CD4-positive, alpha-beta T cell treated with Interleukin-4 for 4 hours (primary cell): ENCODE results near the gene SMYD1.
A peak's percentile ranks its signal among the peaks of the same experiment; 100 is the strongest.
"Not testable (repeated sequence)": the region's sequence is repeated elsewhere in the genome, so short reads cannot be mapped to it uniquely, and the experiment has no call there.

Experiments
- DNase-seq: peaks from one replicate; pipeline ENCODE4 v3.0.0-alpha.2; 2020

The SMYD1 gene

DNA sequence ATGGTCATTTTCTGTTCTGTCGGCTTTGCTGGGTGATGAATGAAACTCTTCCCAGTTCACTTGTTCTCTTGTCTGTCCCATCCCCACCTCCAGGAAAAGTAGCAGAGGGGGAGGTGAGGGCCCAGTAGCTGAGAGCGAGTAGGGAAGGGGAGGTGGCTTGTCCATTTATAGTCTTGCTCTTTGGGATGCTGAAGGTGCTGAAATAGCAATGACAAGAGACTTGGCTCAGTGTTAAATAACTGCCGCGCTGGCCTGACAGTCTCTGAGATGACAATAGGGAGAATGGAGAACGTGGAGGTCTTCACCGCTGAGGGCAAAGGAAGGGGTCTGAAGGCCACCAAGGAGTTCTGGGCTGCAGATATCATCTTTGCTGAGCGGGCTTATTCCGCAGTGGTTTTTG, at the start of gene SMYD1:
Gene SMYD1 (plus strand): TSS at position 228 of the 400 bp plus-strand sequence. CDS start 40 bp downstream, at position 268.
- no peak for DNase-seq

DNA sequence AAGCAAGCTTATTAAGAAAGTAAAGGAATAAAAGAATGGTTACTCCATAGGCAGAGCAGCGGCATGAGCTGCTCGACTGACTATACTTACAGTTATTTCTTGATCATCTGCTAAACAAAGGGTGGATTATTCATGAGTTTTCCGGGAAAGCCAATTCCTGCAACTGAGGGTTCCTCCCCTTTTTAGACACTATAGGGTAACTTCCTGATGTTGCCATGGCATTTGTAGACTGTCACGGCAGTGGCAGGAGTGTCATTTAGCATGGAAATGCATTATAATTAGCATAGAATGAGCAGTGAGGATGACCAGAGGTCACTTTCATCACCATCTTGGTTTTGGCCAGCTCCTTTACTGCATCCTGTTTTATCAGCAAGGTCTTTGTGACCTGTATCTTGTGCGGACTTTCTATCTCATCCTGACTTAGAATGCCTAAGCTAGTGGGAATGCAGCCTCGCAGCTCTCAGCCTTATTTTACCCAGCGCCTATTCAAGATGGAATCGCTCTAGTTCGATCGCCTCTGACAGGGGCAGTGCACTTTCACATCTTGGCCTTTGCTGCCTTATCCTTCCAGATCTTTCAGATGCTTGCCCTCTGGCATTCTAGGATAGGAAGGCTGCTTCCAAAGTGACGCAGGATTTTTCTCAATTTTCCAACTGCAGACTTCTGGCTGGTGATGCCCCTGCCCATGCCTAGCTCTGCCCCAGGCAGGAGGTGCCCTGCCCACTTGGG, 49.4 kb upstream of the SMYD1 start:
- DNase-seq = not testable (repeated sequence)

DNA sequence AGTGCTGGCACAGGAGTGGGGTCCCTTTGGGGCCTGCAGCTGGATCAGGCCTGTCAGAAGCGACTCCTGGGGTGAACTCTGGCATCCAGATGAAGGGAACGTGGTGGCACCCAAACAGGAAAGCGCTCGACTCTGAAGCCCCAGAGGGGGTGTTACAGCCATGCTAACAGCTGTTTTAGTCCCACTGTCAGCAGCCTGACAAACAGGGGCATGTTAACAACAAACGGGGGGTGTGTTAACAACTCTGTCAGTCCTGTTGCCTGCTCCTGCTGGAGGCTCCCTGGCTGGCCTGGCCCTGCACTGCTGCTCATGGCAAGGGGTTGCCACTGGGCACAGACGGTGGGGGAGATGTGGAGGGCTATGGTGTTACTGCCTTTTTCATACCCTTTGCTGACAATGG, 48.7 kb upstream of the SMYD1 start:
- no peak for DNase-seq

DNA sequence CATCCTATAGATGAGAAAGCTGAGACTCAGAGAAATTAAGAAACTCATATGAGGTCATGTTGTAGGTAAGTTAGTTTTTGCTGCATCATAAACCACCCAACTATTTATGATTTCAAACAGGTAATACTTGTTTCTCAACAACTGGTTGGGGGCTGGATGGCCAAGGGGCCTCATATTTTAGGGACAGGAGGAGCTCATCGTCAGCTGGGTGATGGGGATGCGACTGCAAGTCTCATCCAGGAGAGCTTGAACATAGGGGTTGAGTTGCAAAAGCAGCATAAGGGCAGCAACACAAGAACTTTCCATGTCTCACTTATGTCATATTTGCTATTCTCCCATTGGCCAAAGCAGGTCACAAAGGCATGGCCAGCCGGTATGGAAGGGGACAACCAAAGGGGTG, 47.6 kb upstream of the SMYD1 start:
- no peak for DNase-seq

DNA sequence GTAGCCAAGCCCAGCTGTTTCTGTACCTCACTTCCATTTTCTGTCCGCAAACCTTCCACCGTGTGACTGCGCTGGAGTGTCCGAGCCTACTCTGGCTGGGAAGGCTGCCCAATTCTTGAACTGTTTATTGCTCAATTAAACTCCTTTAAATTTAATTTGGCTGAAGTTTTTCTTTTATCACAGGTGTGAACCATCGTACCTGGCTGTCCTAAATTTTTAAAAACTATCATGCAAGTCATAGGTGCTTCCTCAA, 45.0 kb upstream of the SMYD1 start:
- no peak for DNase-seq

DNA sequence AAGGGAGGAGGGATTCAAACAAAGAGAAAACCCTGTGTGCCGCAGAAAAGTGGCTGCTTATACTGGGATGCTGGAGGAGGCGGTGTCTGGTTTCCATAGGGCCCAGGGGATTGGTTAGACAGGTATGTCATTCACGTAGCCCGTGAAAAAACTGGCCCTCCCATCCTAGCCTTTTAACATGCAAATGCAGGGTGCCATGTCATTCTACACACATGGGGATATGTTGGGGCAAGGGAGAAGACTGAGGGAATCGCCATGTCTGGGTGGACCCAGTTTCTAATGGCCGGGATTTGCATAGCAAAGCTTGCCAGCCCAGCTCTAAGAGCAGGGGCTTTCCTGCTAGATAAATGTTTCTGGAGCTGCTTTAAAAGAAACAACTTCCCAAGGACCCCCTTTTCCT, 43.1 kb upstream of the SMYD1 start:
- DNase-seq = no peak

DNA sequence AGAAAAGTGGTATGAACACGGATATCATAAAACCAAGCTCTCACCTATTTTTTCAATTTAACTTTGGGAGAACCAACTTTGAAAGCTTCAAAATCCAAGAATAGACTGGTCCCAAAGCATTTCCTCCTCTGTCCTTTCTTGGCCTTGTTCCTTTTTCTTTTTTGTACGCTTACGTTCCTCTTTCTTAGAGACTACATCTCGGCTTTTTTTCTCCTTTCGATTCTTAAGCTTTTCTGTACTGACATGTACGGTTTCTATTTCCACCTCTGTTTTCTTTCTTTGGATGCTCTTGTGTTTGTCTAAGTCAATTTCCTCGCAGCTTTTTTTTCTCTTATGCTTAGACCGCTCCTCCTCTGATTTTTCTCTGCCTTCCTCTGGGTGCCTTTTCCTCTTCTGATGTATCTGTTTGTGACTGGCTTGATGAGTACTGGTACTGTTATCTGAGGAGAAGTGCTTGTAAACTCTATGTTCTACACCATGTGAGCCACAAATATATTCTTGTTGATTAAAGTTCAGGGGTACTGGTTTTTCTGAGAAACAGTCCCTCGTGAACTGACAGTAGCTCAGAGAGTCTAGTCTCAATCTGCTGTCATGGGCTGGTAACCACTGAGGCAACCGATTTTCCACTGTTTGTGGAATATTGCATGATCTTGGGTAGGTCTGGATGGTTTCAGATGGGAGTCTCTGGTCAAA, 39.8 kb upstream of the SMYD1 start:
- no peak for DNase-seq

DNA sequence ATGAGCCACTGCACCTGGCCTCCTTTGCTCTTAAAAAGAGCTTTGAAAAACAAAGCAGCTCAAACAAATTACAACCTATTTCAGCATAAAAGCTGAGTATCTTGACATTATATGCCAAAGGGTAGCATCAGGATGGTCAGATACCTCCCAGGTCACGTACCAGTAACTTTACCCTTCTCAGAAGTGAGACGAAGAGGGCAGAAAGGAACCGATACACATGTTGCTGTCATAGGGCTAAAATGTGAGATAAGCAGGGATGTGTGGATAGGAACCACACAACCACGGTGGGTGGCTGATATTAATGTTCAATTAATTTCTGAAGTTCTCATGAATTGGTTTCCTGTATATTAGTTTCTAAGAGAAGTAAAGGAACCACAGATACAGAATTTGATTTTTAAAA, 38.7 kb upstream of the SMYD1 start:
- no peak for DNase-seq

DNA sequence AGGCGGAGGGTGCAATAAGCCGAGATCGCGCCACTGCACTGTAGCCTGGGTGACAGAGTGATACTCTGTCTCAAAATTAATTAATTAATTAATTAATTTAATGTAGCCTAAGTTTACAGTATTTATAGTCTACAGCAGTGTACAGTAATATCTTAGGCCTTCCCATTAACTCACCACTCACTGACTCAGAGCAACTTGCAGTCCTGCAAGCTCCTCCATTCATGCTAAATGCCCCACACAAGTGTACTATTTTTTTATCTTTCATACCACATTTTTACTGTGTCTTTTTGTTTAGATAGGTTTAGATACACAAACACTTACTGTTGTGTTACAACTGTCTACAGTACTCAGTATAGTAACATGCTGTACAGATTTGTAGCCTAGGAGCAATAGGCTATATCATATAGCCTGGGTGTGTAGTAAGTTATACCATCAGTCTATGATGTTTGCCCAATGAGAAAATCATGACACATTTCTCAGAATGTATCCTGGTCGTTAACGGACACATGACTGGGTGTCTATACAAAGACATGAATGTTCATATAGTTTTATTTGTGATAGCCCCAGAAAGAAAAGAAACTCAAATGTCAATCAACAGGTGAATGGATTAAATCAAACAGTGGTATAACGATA, 35.4 kb upstream of the SMYD1 start:
- DNase-seq = no peak

DNA sequence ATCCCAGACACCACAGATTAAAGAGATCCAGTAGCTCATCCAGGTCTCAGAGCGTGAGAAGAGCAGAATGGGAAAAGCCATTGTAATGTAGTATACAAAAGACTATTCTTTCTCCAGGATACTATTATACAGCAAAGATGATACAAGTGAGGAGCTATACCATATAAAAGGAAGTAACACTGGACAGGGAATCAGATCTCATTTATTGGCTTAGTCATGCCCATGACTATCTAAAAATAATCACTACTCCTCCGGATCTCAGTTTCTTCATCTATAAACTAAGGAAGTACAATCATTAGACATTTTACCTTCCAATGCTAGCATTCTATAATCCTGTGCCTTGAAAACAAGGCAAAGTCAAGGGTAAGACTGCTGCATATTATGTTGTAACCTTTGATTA, 31.4 kb upstream of the SMYD1 start:
- DNase-seq = no peak

DNA sequence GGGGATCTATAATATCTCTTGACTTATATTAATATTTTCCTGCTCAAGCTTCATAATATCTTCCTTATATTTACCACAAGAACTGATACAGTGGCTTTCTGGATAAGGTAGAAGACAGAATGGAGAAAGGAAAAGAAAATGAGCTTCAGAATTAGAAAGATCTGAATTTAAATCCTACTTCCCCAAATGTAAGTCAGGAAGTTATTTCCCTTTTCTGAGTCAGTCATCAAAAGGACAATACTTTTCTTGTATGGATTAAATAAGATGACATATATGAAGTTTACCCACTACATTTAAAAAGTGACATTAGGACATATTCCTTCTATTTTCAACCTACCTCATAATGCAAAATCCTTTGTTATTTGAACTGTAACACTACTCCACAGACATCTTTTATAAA, 31.0 kb upstream of the SMYD1 start:
- DNase-seq = no peak

DNA sequence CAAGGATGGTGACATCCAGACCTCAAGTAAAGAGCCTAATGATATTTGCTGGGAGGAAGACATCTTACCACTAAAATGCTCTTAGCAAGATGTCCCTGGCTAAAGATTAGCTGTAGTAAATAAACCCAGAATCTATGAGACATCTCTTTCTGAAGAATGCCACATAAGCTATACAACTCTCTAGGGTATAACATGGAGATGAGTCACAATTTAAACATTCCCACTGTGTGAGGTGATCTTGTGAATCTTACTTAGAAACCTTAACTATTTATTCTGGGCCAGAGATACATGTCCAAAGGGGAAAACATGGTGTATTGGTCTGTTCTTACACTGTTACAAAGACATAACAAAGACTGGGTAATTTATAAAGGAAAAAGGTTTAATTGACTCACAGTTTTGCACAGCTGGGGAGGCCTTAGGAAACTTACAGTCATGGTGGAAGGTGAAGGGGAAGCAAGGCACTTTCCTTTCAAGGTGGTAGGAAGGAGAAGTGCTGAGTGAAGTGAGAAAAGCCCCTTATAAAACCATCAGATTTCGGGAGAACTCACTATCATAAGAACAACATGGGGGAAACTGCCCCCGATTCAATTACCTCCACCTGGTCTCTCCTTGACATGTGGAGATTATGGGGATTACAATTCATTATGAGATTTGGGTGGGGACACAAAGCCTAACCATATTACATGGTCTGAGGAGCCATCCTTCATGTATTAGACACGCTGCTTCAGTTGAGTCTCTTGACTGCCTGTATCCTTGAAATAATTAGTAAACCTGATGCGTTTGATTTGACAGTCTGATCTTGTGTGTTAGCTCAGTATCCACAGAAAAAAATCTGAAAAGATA, 29.1 kb upstream of the SMYD1 start:
- DNase-seq = no peak

DNA sequence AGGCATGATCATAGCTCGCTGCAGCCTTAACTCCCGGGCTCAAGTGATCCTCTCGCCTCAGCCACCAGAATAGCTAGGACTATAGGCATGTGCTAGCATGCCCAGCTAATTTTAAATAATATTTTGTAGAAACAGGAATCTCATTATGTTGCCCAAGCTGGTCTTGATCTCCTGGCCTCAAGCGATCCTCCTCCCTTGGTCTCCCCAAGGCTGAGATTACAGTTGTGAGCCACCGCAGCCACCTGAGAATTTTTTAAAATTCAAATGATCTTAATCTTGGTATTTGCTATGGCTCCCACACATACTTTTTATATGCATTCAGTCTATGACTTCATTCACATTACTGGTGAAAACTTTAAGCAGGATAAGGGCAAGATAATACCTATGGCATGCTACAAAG, 25.1 kb upstream of the SMYD1 start:
- DNase-seq = no peak

DNA sequence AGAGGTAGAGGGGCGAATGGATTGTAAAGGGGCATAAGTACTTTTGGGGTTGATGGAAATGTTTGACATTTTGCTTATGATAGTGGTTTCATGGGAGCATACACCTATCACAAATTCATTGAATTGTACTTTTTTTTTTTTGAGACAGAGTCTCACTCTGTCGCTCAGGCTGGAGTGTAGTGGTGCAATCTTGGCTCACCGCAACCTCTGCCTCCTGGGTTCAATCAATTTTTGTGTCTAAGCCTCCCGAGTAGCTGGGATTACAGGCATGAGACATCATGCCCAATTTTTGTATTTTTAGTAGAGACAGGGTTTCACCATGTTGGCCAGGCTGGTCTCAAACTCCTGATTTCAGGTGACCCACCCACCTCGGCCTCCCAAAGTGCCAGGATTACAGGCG, 22.1 kb upstream of the SMYD1 start:
- not testable (repeated sequence) for DNase-seq

DNA sequence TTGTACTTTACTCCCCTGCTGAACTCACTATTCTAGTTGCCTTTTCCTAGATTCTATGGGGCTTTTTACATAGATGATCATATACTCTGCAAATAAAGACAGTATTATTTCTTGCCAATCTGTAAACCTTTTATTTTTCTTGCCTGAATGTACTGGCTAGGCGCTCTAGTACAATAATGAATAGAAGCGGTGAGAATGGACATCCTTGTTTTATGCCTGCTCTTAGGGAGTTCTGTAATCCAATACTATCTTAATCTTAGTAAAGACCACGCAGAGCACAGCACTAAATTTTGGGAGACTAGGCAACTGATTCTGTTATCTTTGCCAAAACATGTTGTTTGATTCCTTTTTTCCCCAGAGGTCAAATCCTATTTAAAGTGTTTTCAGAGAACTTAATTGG, 19.1 kb upstream of the SMYD1 start:
- no peak for DNase-seq

DNA sequence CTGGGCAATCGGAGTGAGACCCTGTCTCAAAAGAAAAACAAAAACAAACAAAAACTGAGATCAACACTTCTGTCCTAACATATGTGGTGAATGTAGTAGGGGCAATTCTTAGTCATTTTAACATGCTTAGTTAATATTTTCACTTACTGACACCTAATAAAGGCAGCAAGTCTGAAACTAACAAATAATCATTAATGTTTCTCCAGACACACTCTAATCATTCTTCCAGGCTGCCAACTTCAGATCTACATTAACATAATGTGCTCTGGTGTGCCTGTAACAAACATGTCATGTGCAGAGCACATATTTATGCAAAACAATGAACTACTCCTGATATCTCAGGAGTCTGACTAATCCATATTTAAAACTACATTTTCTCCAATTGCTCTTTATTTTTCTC, 18.0 kb upstream of the SMYD1 start:
- DNase-seq = no peak

DNA sequence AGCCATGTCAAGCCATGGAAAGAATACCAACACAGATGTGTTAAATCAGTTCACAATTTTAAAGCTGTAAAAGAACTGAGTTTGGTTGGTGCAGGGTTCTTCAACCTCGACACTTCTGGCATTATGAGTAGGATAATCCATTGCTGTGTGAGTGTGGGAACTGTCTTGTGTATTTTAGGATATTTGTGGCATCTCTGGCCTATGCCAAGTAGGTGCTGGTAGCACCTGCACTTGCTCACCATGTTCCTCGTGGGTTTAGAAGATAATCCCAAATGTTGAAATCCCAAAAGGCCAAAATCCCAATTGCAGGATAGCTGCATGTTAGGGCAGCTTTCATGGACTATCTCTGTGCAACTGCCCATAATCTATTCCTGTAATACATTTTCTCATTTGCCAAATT, 15.8 kb upstream of the SMYD1 start:
- no peak for DNase-seq

DNA sequence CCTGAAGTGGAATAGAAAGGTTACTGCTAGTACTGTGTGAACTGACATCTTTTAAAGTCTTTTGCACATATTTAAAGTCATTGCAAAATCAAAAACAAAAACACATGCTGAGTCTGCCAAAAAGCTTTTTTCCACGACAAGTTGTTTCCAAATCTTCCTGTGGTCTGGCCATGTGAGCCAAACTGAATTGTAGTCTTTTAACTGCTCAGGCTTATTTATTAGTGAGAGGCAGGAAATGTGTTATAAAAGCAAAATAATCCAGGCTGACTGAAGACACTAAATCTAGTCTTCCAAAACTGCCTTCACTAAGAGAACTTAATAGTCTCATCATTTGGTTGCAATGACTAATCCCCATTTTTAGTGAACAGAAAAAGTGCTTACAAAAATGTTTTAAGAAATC, 14.3 kb upstream of the SMYD1 start:
- DNase-seq = no peak

DNA sequence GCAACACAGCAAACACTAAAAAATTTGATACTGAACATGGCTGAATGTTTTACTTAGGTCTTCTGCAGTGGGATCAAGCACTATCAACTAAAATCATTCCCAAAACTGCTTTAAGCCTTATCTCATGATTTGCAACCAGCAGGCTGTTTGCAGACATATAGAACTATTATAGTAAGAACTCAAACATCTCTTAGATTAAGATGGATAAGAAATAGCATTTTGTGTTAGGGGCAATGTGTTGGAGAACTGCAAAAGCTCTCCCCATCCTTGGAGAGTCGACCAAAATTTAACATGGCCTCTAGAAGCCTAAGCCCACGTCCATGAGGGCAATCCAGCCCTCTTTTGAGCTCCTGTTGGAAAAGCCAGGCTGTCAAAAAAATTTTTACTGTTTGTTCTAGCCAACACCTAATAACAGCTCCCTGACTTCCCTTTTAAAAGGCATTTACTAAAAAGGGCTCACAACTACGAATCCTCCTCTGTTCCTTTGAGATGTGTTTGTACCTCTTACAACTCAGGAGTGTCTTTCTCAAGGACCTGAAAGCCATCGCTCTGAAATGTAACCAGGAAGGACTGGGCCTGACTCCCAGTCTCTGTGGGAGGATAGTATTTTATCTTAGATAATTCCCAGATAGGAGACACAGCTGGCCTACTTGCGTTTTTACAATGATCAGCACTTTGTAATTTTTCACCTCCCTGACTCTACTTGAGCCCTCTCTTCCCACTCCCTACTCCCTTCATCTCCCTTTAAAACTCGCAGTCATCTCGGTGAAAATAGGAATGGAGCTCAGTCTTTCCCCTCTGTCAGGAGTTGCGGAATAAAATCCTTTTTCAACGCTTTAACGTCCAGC, 13.5 kb upstream of the SMYD1 start:
- no peak for DNase-seq

DNA sequence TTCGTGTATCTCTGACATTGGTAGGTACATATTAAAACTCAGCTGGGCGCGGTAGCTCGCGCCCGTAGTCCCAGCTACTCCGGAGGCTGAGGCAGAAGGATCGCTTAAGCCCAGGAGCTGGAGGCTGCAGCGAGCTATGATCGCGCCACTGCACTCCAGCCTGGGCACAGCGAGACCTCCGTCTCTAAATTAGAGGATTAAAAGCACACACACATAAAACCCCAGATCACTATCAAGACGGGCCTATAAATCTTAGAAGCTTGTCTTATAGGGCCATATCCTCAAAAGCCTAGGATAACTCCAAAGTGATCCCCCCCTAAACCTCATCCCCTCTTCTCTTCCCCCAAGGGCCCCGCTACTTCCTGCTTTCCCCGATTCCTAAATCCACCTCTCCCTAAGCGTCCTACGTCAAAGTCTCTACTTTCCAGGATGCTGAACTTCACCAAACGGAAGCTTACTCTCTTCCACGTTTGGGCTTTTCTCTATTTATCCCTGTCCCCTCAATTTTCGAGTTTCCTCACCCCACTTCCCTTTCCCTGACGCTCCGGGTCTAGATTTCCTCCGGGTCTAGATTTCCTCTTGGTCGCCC, 12.7 kb upstream of the SMYD1 start:
- DNase-seq = no peak

DNA sequence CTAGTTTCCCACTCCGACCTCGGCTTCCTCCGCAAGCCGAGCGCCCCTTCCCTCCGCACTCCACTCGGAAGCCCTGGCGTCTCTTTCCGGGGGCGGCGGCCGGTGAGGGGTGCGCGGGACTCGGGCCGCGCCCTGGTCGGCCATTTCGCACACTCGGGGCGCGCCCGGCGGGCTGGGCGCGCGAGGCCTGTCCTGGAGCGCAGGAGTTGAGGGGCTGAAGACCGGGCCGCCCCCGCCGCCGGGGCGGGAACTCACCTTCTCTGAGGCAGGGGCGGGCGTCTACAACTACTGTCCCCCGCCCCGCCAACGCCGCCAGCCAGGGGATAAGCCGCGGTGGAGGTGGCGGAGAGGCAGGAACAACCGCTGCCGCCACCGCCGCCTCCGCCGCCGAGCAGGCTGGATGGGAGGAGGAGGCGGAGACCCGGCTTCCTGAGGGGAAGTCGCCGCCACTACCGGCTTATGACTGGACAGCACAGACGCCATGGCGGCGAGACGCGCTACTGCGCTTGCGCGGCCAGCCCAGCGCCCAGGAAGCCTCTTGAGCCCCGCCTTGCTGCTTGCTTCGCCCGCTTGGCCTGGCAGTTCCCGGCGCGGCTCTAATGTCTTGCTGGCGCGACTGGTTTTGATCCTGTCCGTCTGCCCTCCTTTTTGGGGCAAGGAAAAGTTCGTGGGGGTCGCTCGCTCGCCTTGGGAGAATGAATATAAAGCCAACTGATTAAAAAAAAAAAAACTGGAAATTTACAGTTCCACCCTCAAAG, 12.1 kb upstream of the SMYD1 start, which contains the start of gene KRCC1:
Gene KRCC1 (minus strand): TSS at position 413 of the 758 bp plus-strand sequence. CDS start 27,220 bp downstream, outside the sequence.
- peak; percentile 95 for DNase-seq
